Sigmoid colon (tissue), 7 donors: Measurements from ENCODE around the gene IGF2R. TPM values are rescaled to one million over a fixed set of nuclear protein-coding genes. Genes with fewer than 3 reads are reported as not detected.

ENCODE experiments used
- DNase-seq: peaks from one replicate; pipeline ENCODE4 v3.0.0-alpha.2; 2019
- H3K27ac ChIP-seq, 4 donors: fragments of 200-600 bp; sonication (generic); one replicate each; pipeline ENCODE4 v1.5.1; 2016 to 2019; ENCODE audit warnings: mild to moderate bottlenecking in 1 of 4
- H3K27me3 ChIP-seq, 3 donors: fragments of 200-600 bp; sonication (generic); one replicate each; pipeline ENCODE4 v1.5.1; 2019; ENCODE audit warnings: mild to moderate bottlenecking in 1 of 3
- H3K36me3 ChIP-seq, 4 donors: fragments of 200-600 bp; sonication (generic); one replicate each; pipeline ENCODE4 v1.5.1; 2016 to 2019
- H3K4me1 ChIP-seq, 4 donors: fragments of 200-600 bp; sonication (generic); one replicate each; pipeline ENCODE4 v1.5.1; 2017 to 2019
- H3K4me3 ChIP-seq, 4 donors: fragments of 200-600 bp; sonication (generic); one replicate each; pipeline ENCODE4 v1.5.1; 2017 to 2019; ENCODE audit warnings: mild to moderate bottlenecking in 2 of 4, moderate library complexity in 1 of 4
- H3K9me3 ChIP-seq, 4 donors: fragments of 200-600 bp in 3 of 4; sonication (generic) in 3 of 4; one replicate each; pipeline versions ENCODE4 v1.5.1 to v1.6.1; 2013 to 2019
- CTCF ChIP-seq, 4 experiments: fragments of 450-650 bp in 3 of 4; fragments of 200-600 bp in 1 of 4; IDR thresholded peaks; one replicate each; pipeline ENCODE4 v1.5.1; 2016 to 2019; ENCODE audit warnings: antibody characterized with exemption in 4 of 4, mild to moderate bottlenecking in 3 of 4, moderate library complexity in 2 of 4
- EP300 ChIP-seq, 4 donors: sonication (generic); formaldehyde crosslinking; IDR thresholded peaks; one replicate each; pipeline ENCODE4 v1.6.1; 2017; ENCODE audit warnings: antibody characterized with exemption in 4 of 4
- POLR2A ChIP-seq, 2 donors: fragments of 450-650 bp; IDR thresholded peaks; one replicate each; pipeline ENCODE4 v1.6.1; 2016; ENCODE audit warnings: antibody characterized with exemption in 2 of 2, mild to moderate bottlenecking in 2 of 2, moderate library complexity in 2 of 2
- POLR2AphosphoS5 ChIP-seq, 4 donors: sonication (generic); formaldehyde crosslinking; IDR thresholded peaks; one replicate each; pipeline ENCODE4 v1.6.1; 2017; ENCODE audit warnings: antibody characterized with exemption in 4 of 4
- WGBS, 2 donors: extraction: QIAGEN DNeasy Blood & Tissue Kit; methylation state at CpG; one replicate each; pipeline ENCODE4 v1.1.7; 2013; 5-methylcytosine and 5-hydroxymethylcytosine counted together
- intact Hi-C: fragments of 100-400 bp; cut with DNase I; formaldehyde crosslinking; loops from one replicate; pipeline ENCODE4 v1.15.1; 2023
- polyA plus RNA-seq, 3 donors: library from polyadenylated mRNA; stranded (reverse); fragments of 200-250 nt; gene quantifications; one replicate each; pipeline ENCODE4 v1.2.3, GENCODE V29; 2013
- total RNA-seq, 4 donors: library from RNA; depleted of rRNA; stranded (reverse); fragments of >200 nt; gene quantifications; one replicate each; pipeline ENCODE4 v1.1.0, GENCODE V29; 2016
- donor health status: healthy with polysubstance abuse.
- donor health status: Bipolar disorder and iron deficiency.
- donor health status: healthy.

The IGF2R gene
- total and polyA plus RNA-seq, 7 donors: 3.6 to 80.9 (median 41.3) TPM

GRCh38 chr6:160034036-160034930 is 65.4 kb downstream of the IGF2R start:
- no peak overlapping the region for H3K27ac ChIP-seq
- no peaks in the 10 kb centered on the region for H3K27me3 ChIP-seq
- peaks cover 0 to 61% (median 21%) of the 10 kb centered on the region in 4 donors for H3K36me3 ChIP-seq
- no peak overlapping the region for H3K4me3 ChIP-seq
- no peak for TF ChIP-seq EP300 (IDR thresholded peaks at IDR 0.05)
- no peak for TF ChIP-seq POLR2AphosphoS5 (IDR thresholded peaks at IDR 0.05)
- no peak for TF ChIP-seq POLR2A (IDR thresholded peaks at IDR 0.05)
- intact Hi-C loops: no loop called here
- DNase-seq: no peak
- peaks cover 0 to 22% (median 17%) of the 10 kb centered on the region in 4 donors for H3K4me1 ChIP-seq
- WGBS, 2 donors: 53 to 78% methylated on average over 17 of the region's 17 CpGs
- no peaks in the 10 kb centered on the region for H3K9me3 ChIP-seq

DNA sequence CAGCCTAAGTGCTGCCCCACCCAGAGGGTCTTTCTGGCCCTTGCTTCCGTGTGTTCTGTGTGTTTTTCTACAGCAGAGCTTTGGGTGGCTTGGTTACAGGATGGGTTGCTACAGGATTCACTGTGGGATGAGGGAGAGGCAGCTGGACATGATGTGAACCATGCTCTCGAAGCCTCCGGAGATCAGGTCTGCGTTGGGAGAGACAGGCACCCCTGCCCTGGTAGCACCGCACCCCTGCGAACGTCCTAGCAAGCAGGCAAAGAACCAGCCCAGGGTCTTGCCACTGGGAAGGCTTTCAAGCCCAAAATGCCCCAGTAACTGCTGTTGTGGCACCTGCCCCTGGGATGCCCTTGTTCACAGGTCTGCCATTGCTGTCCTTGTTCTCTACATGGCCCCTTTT is 66.4 kb downstream of the IGF2R start:
- Histone ChIP-seq H3K27ac (peak overlapping the region in 1 of 4 donors; percentile 51), H3K4me3 (no peak overlapping the region), H3K36me3 (peaks cover 0 to 66% (median 21%) of the 10 kb centered on the region in 4 donors), H3K9me3 (no peaks in the 10 kb centered on the region), H3K27me3 (no peaks in the 10 kb centered on the region), H3K4me1 (peaks cover 0 to 13% (median 8%) of the 10 kb centered on the region in 4 donors)
- intact Hi-C loops: no loop called here
- no peak for DNase-seq
- 93 to 96% methylated on average over 7 of the region's 7 CpGs for WGBS, 2 donors
- TF ChIP-seq POLR2A (IDR thresholded peaks at IDR 0.05): no peak
- no peak for TF ChIP-seq EP300 (IDR thresholded peaks at IDR 0.05)
- no peak for TF ChIP-seq CTCF (IDR thresholded peaks at IDR 0.05)
- TF ChIP-seq POLR2AphosphoS5 (IDR thresholded peaks at IDR 0.05): no peak

DNA sequence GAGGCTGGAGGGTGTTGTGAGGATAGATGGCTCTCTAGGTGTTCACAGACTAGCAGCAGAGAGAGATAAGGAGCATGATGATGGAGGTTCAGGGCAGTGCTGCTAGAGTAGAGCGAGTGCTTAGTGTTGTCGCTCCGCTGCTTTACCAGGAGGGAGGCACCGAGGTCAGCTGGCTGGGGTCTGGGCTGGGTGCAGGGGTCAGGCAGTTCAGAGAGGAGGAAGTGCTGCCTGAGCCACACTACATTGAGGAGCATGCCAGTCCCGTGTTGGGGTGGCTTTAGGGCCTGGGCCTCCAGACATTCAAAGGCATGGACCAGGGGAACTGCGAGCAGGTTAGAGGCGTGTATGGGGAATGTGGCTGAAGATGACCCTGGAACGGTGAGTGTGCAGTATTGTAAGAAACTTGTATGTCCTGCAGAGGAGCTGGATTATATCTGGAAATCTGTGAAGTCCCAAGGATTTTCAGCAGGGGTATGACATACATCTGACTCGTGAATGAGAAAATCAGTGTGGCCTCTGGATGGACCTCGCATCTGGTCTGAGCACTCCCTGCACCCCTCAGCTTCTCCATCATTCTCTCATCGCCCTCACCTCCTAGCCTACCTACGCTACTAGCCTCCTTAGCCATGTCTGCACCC is 66.9 kb downstream of the IGF2R start:
- H3K27ac ChIP-seq: peak overlapping the region in 3 of 4 donors; percentile 22 to 51 (median 50)
- H3K27me3 ChIP-seq: no peaks in the 10 kb centered on the region
- 95 to 96% methylated on average over 12 of the region's 12 CpGs for WGBS, 2 donors
- H3K9me3 ChIP-seq: no peaks in the 10 kb centered on the region
- H3K4me1 ChIP-seq: peaks cover 0 to 7% (median 2%) of the 10 kb centered on the region in 4 donors
- peaks cover 0 to 72% (median 25%) of the 10 kb centered on the region in 4 donors for H3K36me3 ChIP-seq
- no peak for DNase-seq
- intact Hi-C loops: no loop called here
- H3K4me3 ChIP-seq: no peak overlapping the region
- no peak for TF ChIP-seq POLR2AphosphoS5 (IDR thresholded peaks at IDR 0.05)
- TF ChIP-seq POLR2A (IDR thresholded peaks at IDR 0.05): no peak
- no peak for TF ChIP-seq CTCF (IDR thresholded peaks at IDR 0.05)
- no peak for TF ChIP-seq EP300 (IDR thresholded peaks at IDR 0.05)

DNA sequence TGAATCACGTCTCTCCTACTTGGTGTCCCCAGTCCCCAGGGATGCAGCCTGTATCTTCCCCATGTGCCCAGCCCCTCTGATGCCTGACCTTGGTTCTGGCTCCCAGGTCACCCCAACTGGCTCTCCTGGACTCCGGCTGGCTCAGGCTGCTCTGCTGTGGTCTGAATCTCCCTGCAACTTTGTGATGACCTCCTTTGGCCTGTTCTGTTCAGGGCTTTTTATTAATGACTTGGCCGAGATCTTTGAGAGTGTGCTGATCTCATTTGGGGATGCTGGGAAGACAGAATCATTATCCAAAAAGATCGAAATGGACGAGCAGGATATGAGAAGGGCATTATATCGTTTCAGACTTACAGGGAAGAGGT is 67.4 kb downstream of the IGF2R start:
- Histone ChIP-seq H3K9me3 (no peaks in the 10 kb centered on the region), H3K27me3 (no peaks in the 10 kb centered on the region), H3K27ac (peak overlapping the region in 3 of 4 donors; percentile 22 to 51 (median 50)), H3K36me3 (peaks cover 0 to 77% (median 28%) of the 10 kb centered on the region in 4 donors), H3K4me3 (no peak overlapping the region), H3K4me1 (peaks cover 0 to 2% (median under 1%) of the 10 kb centered on the region in 4 donors)
- WGBS, 2 donors: 93 to 96% methylated on average over 6 of the region's 6 CpGs
- no peak for TF ChIP-seq POLR2A (IDR thresholded peaks at IDR 0.05)
- TF ChIP-seq EP300 (IDR thresholded peaks at IDR 0.05): no peak
- no peak for TF ChIP-seq POLR2AphosphoS5 (IDR thresholded peaks at IDR 0.05)
- TF ChIP-seq CTCF (IDR thresholded peaks at IDR 0.05): no peak
- intact Hi-C loops: no loop called here
- DNase-seq: no peak

- peaks cover 0 to 77% (median 30%) of the 10 kb centered on the region in 4 donors for H3K36me3 ChIP-seq
- DNase-seq: no peak
These were observed 67.9 kb downstream of the IGF2R start for GRCh38 chr6:160036790-160037206.

More at GRCh38 chr6:160036790-160037206, 67.9 kb downstream of the IGF2R start:
- TF ChIP-seq POLR2AphosphoS5 (IDR thresholded peaks at IDR 0.05): peak in 1 of 4 donors; percentile 20
- no peak for TF ChIP-seq EP300 (IDR thresholded peaks at IDR 0.05)
- TF ChIP-seq CTCF (IDR thresholded peaks at IDR 0.05): no peak
- TF ChIP-seq POLR2A (IDR thresholded peaks at IDR 0.05): no peak
- Histone ChIP-seq H3K27ac (peak overlapping the region in 3 of 4 donors; percentile 22 to 51 (median 50)), H3K4me1 (peaks cover 0 to 6% (median 2%) of the 10 kb centered on the region in 4 donors), H3K4me3 (no peak overlapping the region), H3K9me3 (no peaks in the 10 kb centered on the region), H3K27me3 (no peaks in the 10 kb centered on the region)
- intact Hi-C loops: no loop called here
- WGBS, 2 donors: 77 to 86% methylated on average over 4 of the region's 4 CpGs
